NCI-H82 treated with DMSO at 0.1 percent for 48 hours (cell line): ENCODE measurements around the gene FBXL3.
"Not testable (repeated sequence)": the region's sequence is repeated elsewhere in the genome, so short reads cannot be mapped to it uniquely, and the experiment has no call there.

ENCODE experiments used
- DNase-seq: peaks from one replicate; lab custom pipeline; 2025; ENCODE audit not compliant: unreplicated experiment; lab: John Stamatoyannopoulos, UW

FBXL3 gene

DNA sequence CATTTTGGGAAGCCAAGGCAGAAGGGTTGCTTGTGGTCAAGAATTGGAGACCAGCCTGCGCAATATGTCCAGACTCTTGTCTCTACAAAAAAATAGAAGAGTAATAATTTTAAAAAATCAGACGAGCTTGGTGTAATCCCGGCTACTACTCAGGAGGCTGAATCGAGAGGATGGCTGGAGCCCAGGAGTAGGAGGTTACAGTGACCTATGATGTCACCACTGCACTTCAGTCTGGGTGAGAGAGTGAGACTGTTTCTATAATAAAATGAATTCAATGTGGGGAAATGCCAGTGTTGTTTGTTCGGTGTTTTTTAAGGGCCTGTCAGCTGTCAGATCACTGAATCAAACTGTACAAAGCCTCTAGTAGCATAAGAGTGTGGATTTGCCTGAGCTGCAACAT is 1.2 kb upstream of the FBXL3 start:
- no peak for DNase-seq

DNA sequence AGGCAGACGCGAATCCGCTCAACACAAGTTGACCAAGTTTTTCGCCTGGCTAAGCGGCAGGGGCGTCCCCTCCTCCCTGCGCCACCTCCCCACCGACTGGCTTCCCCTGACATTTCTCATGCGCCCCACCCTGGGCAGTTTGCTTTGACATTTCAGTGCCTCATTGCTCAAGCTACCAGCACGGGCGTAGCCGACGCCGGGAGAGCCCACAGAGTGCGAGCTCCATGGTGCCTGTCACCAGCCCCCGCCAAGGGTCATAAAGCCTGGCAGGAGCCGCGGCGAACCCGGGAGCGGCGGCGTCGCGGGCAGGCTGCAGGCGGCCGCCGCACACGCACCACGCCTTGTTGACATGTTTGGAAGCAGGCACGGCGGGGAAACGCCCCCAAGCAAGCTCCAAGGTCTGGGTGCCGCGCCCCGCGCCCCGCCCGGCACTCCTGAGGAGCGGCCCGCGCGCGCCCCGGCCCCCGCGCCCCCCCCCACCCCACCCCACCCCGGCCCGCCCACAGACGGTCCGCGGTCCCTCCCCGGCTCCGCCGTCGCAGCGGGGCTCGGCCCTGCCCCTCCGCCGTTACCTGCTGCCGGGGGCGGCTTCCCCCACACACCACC is 601 bp downstream of the FBXL3 start:
- peak; percentile 43 for DNase-seq

- no peak for DNase-seq
Measured at GRCh38 chr13:77022341-77022740, 4.6 kb downstream of the FBXL3 start.

DNA sequence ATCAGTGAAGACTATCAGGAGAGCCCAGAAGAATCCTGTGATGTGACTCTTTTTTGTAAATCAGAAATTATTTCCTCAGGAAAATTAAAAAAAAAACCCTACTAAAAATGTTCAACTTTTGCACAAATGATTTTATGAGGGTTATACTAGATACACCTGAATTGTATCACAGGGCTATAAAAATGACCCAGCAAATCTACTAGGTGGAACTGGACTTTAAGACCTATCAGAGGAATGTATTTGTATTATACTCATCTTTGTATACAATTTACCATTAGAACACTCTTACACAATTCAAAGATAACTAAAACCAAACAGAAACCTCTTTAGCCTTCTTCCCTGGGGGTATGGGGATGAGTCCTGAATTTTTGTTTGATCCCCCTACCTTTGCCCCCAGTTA is 7.2 kb downstream of the FBXL3 start:
- DNase-seq = no peak

DNA sequence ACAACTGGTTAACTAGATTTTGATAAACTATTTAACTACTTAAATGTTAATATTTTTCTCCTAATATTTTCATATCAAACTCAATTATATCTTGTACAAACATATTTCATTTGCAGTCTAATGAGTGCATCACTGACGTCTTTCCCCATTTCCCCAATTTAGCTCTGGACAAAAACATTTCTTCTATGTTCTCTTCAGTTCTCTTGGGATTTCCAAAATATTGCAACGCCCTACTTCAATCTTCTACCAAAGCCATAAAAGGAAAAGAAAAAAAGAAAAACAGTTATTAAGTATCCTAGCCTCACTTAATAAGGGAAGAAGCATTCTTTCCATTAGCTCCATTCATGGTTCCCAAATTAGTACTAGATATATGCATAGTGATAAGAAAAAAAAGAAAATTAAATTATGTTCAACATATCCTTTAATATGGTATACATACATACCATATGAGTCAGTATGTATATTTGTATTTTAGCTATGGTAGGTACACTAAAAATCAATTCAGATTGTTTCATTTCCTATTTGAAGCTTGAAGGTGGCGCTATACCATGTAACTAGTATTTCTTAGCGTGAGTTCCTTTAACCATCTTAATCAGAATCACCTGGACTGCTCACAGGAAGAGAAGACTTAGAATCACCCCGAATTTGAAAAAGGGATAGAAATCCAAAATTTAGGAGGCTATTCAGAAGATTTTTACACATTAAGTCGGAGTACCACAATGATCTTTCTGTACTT is 9.9 kb downstream of the FBXL3 start:
- DNase-seq = no peak

DNA sequence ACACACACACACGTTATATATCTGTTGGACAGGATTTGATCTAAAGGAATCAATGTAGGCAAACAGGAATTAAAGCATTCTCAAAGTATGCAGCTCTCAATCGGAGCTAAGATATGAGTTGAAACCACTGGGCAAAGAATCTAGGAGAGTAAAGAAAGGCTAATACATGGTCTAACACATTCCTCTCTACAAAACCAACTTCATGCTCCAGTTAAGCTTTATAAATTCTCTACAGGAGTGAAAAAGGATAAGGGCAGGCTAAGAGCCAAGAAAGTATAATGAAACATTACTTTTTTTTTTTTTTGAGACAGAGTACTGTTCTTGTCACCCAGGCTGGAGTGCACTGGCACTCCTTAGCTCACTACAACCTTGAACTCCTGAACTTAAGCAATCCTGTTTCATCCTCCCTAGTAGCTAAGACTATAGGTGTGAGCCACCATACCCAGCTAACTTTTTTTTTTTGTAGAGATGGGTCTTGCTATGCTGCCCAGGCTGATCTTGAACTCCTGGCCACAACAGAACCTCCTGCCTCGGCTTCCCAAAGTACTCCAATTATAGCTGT is 10.6 kb downstream of the FBXL3 start:
- DNase-seq = no peak

GRCh38 chr13:77014906-77015685 is 11.9 kb downstream of the FBXL3 start:
- DNase-seq = no peak

GRCh38 chr13:77013853-77014542 is 13.0 kb downstream of the FBXL3 start:
- no peak for DNase-seq

- not testable (repeated sequence) for DNase-seq
Measured at GRCh38 chr13:77009719-77010118, 17.2 kb downstream of the FBXL3 start.

DNA sequence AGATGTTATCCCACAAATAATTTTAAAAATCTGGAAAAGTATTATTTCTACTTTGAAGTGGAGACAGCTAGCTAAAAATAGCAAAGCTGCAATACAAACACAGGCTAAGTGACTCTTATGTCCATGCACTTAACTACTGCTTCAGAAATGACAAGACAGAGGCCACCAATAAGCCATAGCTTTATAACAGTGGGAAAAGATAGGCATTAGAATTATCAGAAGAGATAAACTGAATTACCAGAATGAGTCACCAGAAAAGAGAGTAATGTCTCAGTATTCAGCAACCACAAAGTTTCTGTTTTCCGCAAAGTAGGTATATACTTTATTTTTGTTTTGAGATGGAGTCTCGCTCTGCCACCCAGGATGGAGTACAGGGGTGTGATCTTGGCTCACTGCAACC is 17.9 kb downstream of the FBXL3 start:
- no peak for DNase-seq

- DNase-seq = not testable (repeated sequence)
Measured at GRCh38 chr13:77008337-77008736, 18.6 kb downstream of the FBXL3 start.

GRCh38 chr13:77002590-77003190 is 24.3 kb downstream of the FBXL3 start:
- peak; percentile 38 for DNase-seq

DNA sequence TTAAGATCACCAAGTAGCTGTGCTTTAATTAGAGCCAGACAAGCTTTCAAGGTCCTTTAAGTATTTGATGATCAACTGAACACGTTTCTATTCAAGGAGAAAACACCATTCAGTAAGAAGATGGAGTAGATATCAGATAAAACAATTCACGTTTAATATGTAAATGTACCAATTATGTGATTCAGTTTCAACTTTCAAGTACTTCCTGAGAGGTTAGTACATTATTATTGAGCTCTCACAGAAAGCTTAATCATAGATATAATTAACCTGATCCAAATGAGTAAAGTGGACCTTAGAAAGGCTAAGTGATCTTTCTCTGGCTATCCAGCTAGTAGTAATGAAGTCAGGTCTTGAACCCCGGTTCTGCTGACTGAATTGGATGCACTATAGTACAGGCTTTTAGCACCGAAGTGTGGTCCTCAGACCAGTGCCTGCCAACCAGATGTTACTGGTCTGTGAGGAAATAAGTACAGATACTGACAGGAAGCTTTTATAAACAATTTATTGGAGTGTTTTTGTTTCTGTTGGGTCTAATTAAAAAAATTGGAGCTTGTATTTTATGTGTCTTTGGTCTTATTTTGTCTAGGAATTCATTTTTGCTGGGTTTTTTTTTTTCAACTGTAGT is 24.9 kb downstream of the FBXL3 start:
- no peak for DNase-seq

DNA sequence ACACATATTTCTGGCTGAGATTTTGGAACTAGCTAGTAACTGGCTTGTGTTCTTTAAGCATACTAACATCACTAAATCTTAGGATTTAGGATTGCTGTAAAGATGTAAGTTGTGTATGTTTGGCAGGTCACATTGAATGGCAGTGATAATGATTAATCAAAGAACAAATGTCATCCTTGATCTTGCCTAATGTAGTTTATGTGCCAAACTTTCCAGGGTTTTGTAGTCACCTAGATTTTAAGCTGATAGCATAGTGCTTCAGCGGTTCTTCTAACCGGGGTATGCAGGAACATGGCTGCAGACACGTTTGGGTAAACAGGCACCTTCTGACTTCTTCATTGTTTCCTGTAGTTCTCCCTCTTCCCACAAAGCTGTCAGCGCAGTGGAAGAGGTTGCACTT is 25.4 kb downstream of the FBXL3 start:
- no peak for DNase-seq

DNA sequence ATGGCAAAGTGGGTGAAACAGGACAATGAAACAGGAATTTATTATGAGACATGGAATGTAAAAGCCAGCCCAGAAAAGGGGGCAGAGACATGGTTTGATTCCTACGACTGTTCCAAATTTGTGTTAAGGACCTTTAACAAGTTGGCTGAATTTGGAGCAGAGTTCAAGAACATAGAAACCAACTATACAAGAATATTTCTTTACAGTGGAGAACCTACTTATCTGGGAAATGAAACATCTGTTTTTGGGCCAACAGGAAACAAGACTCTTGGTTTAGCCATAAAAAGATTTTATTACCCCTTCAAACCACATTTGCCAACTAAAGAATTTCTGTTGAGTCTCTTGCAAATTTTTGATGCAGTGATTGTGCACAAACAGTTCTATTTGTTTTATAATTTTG is 26.5 kb downstream of the FBXL3 start:
- no peak for DNase-seq

- DNase-seq = no peak
Measured at GRCh38 chr13:76994281-76994680, 32.7 kb downstream of the FBXL3 start.

GRCh38 chr13:76993473-76993872 is 33.5 kb downstream of the FBXL3 start:
- no peak for DNase-seq

DNA sequence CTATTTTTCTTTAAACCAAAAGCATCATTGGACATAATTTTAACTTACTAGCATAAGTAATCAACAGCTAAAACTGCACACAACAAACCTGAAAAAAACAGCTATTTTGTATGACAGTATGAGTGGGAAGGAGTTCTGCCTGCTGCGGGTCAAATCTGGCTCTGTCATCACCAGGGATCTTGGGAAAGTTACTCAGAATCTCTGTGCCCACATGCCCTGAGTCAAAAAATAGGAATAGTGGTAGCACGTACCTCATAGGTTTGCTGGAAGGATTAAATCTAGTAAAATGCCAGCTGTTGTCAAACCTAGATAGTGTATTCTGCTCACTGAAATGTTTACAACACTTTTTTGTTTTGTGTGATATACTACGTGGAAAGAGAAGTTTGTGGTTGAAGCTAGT is 33.9 kb downstream of the FBXL3 start:
- DNase-seq = no peak

- DNase-seq = no peak
Measured at GRCh38 chr13:76992548-76993001, 34.4 kb downstream of the FBXL3 start.
